ENCODE results near the gene CACNA1C. TPM values are rescaled to one million over a fixed set of nuclear protein-coding genes. Genes with fewer than 3 reads are reported as not detected.
A peak's percentile ranks its signal among the peaks of the same experiment; 100 is the strongest.

The CACNA1C gene
- total and polyA plus RNA-seq, 2 donors from 2014 or later = 1.6 to 17.4 TPM

- Histone ChIP-seq H3K36me3 (ENCODE audit: control insufficient read depth in 2 of 3, insufficient read depth in 3 of 3, low read length in 3 of 3) (no peaks in the 10 kb centered on the region), H3K4me3 (ENCODE audit: low read length in 3 of 3) (no peak overlapping the region), H3K9ac (ENCODE audit: low read length in 3 of 3) (no peak overlapping the region), H3K27me3 (ENCODE audit: control insufficient read depth, insufficient read depth, low read length) (no peaks in the 10 kb centered on the region), H3K9me3 (ENCODE audit: control insufficient read depth in 2 of 3, insufficient read depth in 1 of 3, low read length in 3 of 3) (no peaks in the 10 kb centered on the region), H3K4me1 (ENCODE audit: control insufficient read depth in 2 of 3, insufficient read depth in 2 of 3, low read depth in 1 of 3, low read length in 3 of 3) (no peaks in the 10 kb centered on the region), H3K27ac (ENCODE audit: low read depth in 2 of 2, low read length in 2 of 2) (no peak overlapping the region)
- TF ChIP-seq CTCF (IDR thresholded peaks at IDR 0.05; ENCODE audit: borderline replicate concordance, extremely low read depth, insufficient read depth) = no peak
- DNase-seq (no peak), FAIRE-seq (no peak)
- intact Hi-C loops (cut with DNase I) = no loop called here
Measured at GRCh38 chr12:2623472-2623871, 570.7 kb downstream of the CACNA1C start.

- H3K27ac ChIP-seq (ENCODE audit: low read depth in 2 of 2, low read length in 2 of 2) = no peak overlapping the region
- no peak overlapping the region for H3K4me3 ChIP-seq (ENCODE audit: low read length in 3 of 3)
- no peak overlapping the region for H3K9ac ChIP-seq (ENCODE audit: low read length in 3 of 3)
- FAIRE-seq = no peak
- no peaks in the 10 kb centered on the region for H3K36me3 ChIP-seq (ENCODE audit: control insufficient read depth in 2 of 3, insufficient read depth in 3 of 3, low read length in 3 of 3)
- TF ChIP-seq CTCF (IDR thresholded peaks at IDR 0.05; ENCODE audit: borderline replicate concordance, extremely low read depth, insufficient read depth) = no peak
- no peaks in the 10 kb centered on the region for H3K9me3 ChIP-seq (ENCODE audit: control insufficient read depth in 2 of 3, insufficient read depth in 1 of 3, low read length in 3 of 3)
- H3K4me1 ChIP-seq (ENCODE audit: control insufficient read depth in 2 of 3, insufficient read depth in 2 of 3, low read depth in 1 of 3, low read length in 3 of 3) = no peaks in the 10 kb centered on the region
- DNase-seq = peak in 2 of 5 donors; percentile 26 to 47
- no peaks in the 10 kb centered on the region for H3K27me3 ChIP-seq (ENCODE audit: control insufficient read depth, insufficient read depth, low read length)
- intact Hi-C loops (cut with DNase I) = no loop called here
Measured at GRCh38 chr12:2624543-2625288, 571.9 kb downstream of the CACNA1C start.

- Histone ChIP-seq H3K4me1 (ENCODE audit: control insufficient read depth in 2 of 3, insufficient read depth in 2 of 3, low read depth in 1 of 3, low read length in 3 of 3) (no peaks in the 10 kb centered on the region), H3K27ac (ENCODE audit: low read depth in 2 of 2, low read length in 2 of 2) (no peak overlapping the region), H3K4me3 (ENCODE audit: low read length in 3 of 3) (no peak overlapping the region), H3K27me3 (ENCODE audit: control insufficient read depth, insufficient read depth, low read length) (no peaks in the 10 kb centered on the region), H3K9ac (ENCODE audit: low read length in 3 of 3) (no peak overlapping the region), H3K36me3 (ENCODE audit: control insufficient read depth in 2 of 3, insufficient read depth in 3 of 3, low read length in 3 of 3) (no peaks in the 10 kb centered on the region), H3K9me3 (ENCODE audit: control insufficient read depth in 2 of 3, insufficient read depth in 1 of 3, low read length in 3 of 3) (no peaks in the 10 kb centered on the region)
- FAIRE-seq = no peak
- no peak for DNase-seq
- no peak for TF ChIP-seq CTCF (IDR thresholded peaks at IDR 0.05; ENCODE audit: borderline replicate concordance, extremely low read depth, insufficient read depth)
- intact Hi-C loops (cut with DNase I) = no loop called here
Measured at GRCh38 chr12:2625289-2625612, 572.5 kb downstream of the CACNA1C start.
